K562 (cell line): ENCODE measurements around the gene GHSR. TPM values are rescaled to one million over a fixed set of nuclear protein-coding genes. Genes with fewer than 3 reads are reported as not detected.

Experiments
- ATAC-seq: fragments of 200-7000 bp; cut with Tn5 transposase; 3 replicates; pipeline ENCODE4 v1.9.1; 2020; ENCODE audit warnings: moderate library complexity
- BruUV-seq: library from RNA; stranded (reverse); fragments of 400-500 nt; replicated peaks from 2 replicates; lab custom pipeline; 2021; lab: Mats Ljungman, UMichigan
- CTCF ChIA-PET: fragments of 300-600 bp; formaldehyde crosslinking; extraction: SDS; loops from one replicate; lab custom pipeline; 2021; ENCODE audit warnings: low intra/inter-chr PET ratio; lab: Yijun Ruan, JAX
- POLR2A ChIA-PET: fragments of 300-600, 350-650 bp; sonication (Branson Sonifier 250); formaldehyde crosslinking; extraction: SDS; loops from one replicate; lab custom pipeline; 2021; ENCODE audit warnings: antibody characterized with exemption, inconsistent platforms; lab: Yijun Ruan, JAX
- DNase-seq, 4 experiments: peaks; one replicate each; pipeline versions ENCODE4 v3.0.0 to v3.0.0-alpha.2; 2011 to 2018; ENCODE audit warnings: low spot score in 3 of 4, mixed read lengths in 3 of 4; ENCODE audit errors: extremely low read depth in 1 of 4
- FAIRE-seq: peaks from 2 replicates; lab custom pipeline; 2011; peaks lifted over from hg19 to GRCh38; lab: Jason Lieb, UNC
- H2AFZ ChIP-seq: 2 replicates; pipeline ENCODE4 v1.6.0; 2011; ENCODE audit warnings: low read depth, low read length, control low read depth, inconsistent platforms
- H3K27ac ChIP-seq: fragments of 200-600 bp; 3 replicates; pipeline ENCODE4 v1.8.0; 2011; ENCODE audit warnings: low read depth, mild to moderate bottlenecking, control low read depth, inconsistent platforms, low read length, moderate library complexity, mixed read lengths; ENCODE audit errors: extremely low read depth
- H3K27me3 ChIP-seq, 2 experiments: fragments of 300-600 bp in 1 of 2; 2 replicates in 1 of 2; 3 replicates in 1 of 2; pipeline versions ENCODE4 v1.6.0 to v1.8.0; 2011; ENCODE audit warnings: inconsistent platforms in 2 of 2, low read length in 2 of 2, mild to moderate bottlenecking in 1 of 2, mixed read lengths in 1 of 2, moderate library complexity in 1 of 2; ENCODE audit not compliant: control insufficient read depth in 2 of 2, insufficient read depth in 2 of 2
- H3K36me3 ChIP-seq: fragments of 300-600 bp; 3 replicates; pipeline ENCODE4 v1.8.0; 2011; ENCODE audit warnings: mild to moderate bottlenecking, low read length, inconsistent platforms; ENCODE audit not compliant: control insufficient read depth, insufficient read depth
- H3K4me1 ChIP-seq, 2 experiments: fragments of 200-600 bp in 1 of 2; replicated peaks in 1 of 2; 2 replicates in 1 of 2; 3 replicates in 1 of 2; pipeline versions ENCODE4 v1.5.1 to v1.8.0; 2011; ENCODE audit warnings: inconsistent platforms in 2 of 2, low read length in 2 of 2, mild to moderate bottlenecking in 1 of 2, mixed read lengths in 1 of 2, moderate library complexity in 1 of 2; ENCODE audit not compliant: control insufficient read depth in 2 of 2, insufficient read depth in 2 of 2
- H3K4me2 ChIP-seq: 2 replicates; pipeline ENCODE4 v1.6.1; 2011; ENCODE audit warnings: low read length, control low read depth, inconsistent platforms, mixed read lengths; ENCODE audit not compliant: insufficient read depth
- H3K4me3 ChIP-seq: fragments of 200-600 bp; sonication (generic), shearing (Covaris generic); 2 replicates; pipeline ENCODE4 v1.5.1; 2016; ENCODE audit warnings: control low read depth, inconsistent platforms
- H3K79me2 ChIP-seq: fragments of 200-600 bp; 3 replicates; pipeline ENCODE4 v1.8.0; 2011; ENCODE audit warnings: low read length, inconsistent platforms; ENCODE audit not compliant: control insufficient read depth, insufficient read depth
- H3K9ac ChIP-seq, 2 experiments: 2 replicates each; pipeline versions ENCODE4 v1.6.0 to v1.6.1; 2011; ENCODE audit warnings: low read depth in 2 of 2, low read length in 2 of 2, control low read depth in 1 of 2, inconsistent platforms in 1 of 2, mild to moderate bottlenecking in 1 of 2, mixed read lengths in 1 of 2; ENCODE audit not compliant: insufficient read depth in 1 of 2
- H3K9me1 ChIP-seq: one replicate; pipeline ENCODE4 v1.6.0; 2011; ENCODE audit warnings: inconsistent platforms, mild to moderate bottlenecking, low read length, moderate library complexity; ENCODE audit not compliant: control insufficient read depth, insufficient read depth
- H3K9me3 ChIP-seq: replicated peaks from 2 replicates; pipeline ENCODE4 v1.5.1; 2011; ENCODE audit warnings: low read depth, low read length, inconsistent platforms; ENCODE audit not compliant: control insufficient read depth, insufficient read depth
- H4K20me1 ChIP-seq: replicated peaks from 2 replicates; pipeline ENCODE4 v1.6.1; 2011; ENCODE audit warnings: low read length, inconsistent platforms, mixed read lengths; ENCODE audit not compliant: control insufficient read depth, insufficient read depth
- ATF3 ChIP-seq, 2 experiments: fragments of 450-650 bp in 1 of 2; sonication (generic) in 1 of 2; formaldehyde crosslinking in 1 of 2; IDR thresholded peaks in 1 of 2; conservative IDR thresholded peaks in 1 of 2; 2 replicates each; pipeline versions ENCODE4 v1.6.1 to v1.8.1; 2016 to 2023; ENCODE audit warnings: mild to moderate bottlenecking in 2 of 2, moderate library complexity in 2 of 2, inconsistent platforms in 1 of 2, missing genetic modification reagents in 1 of 2
- BCL6 ChIP-seq: fragments of 250-450 bp; sonication (Bioruptor Pico); IDR thresholded peaks from 2 replicates; pipeline ENCODE4 v1.4.0; 2020
- BDP1 ChIP-seq: IDR thresholded peaks from 3 replicates; pipeline ENCODE4 v1.6.1; 2011; ENCODE audit not compliant: insufficient read length, insufficient read depth
- BRF1 ChIP-seq: IDR thresholded peaks from 3 replicates; pipeline ENCODE4 v1.6.1; 2011; ENCODE audit warnings: borderline replicate concordance, mild to moderate bottlenecking; ENCODE audit not compliant: insufficient read length; ENCODE audit errors: extremely low read depth
- CHD4 ChIP-seq: fragments of 200-600 bp; sonication (generic); IDR thresholded peaks from 3 replicates; pipeline ENCODE4 v1.6.1; 2012; ENCODE audit warnings: low read depth, mild to moderate bottlenecking, mixed read lengths, low read length, inconsistent platforms; ENCODE audit not compliant: insufficient read depth, insufficient replicate concordance, poor library complexity, severe bottlenecking
- HDAC2 ChIP-seq: fragments of 450-650 bp; IDR thresholded peaks from 2 replicates; pipeline ENCODE4 v1.6.1; 2016; ENCODE audit warnings: mild to moderate bottlenecking
- HMGXB4 ChIP-seq: sonication (generic); formaldehyde crosslinking; IDR thresholded peaks from 2 replicates; pipeline ENCODE4 v1.8.1; 2023; ENCODE audit warnings: mild to moderate bottlenecking, missing genetic modification reagents
- KDM2B ChIP-seq: fragments of 250-450 bp; sonication (Bioruptor Pico); IDR thresholded peaks from 2 replicates; pipeline ENCODE4 v1.8.0; 2021; ENCODE audit warnings: mild to moderate bottlenecking, moderate library complexity
- NCOA1 ChIP-seq: fragments of 450-650 bp; IDR thresholded peaks from 2 replicates; pipeline ENCODE4 v1.6.1; 2016; ENCODE audit warnings: low read depth
- POLR2AphosphoS2 ChIP-seq: IDR thresholded peaks from 2 replicates; pipeline ENCODE4 v1.6.1; 2012; ENCODE audit warnings: low read length, improper control_type of control experiment
- PRMT5 ChIP-seq: sonication (generic); formaldehyde crosslinking; IDR thresholded peaks from 2 replicates; pipeline ENCODE4 v1.5.0; 2020; ENCODE audit warnings: missing genetic modification reagents
- RNF2 ChIP-seq: sonication (generic); IDR thresholded peaks from 2 replicates; pipeline ENCODE4 v1.6.1; 2016
- SAFB ChIP-seq: fragments of 200-400 bp; formaldehyde crosslinking; IDR thresholded peaks from 2 replicates; pipeline ENCODE4 v1.6.1; 2017; ENCODE audit warnings: low read depth, low read length, borderline replicate concordance
- XRCC4 ChIP-seq: IDR thresholded peaks from one replicate; pipeline ENCODE4 v1.6.1; 2011; ENCODE audit not compliant: insufficient read depth, insufficient read length; ENCODE audit errors: extremely low read depth
- ZNF239 ChIP-seq: fragments of 250-450 bp; sonication (Bioruptor Pico); IDR thresholded peaks from 2 replicates; pipeline ENCODE4 v1.4.0; 2020; ENCODE audit warnings: mild to moderate bottlenecking
- in situ Hi-C: fragments of 300-500 bp; cut with MboI; formaldehyde crosslinking; loops from 4 replicates; pipeline ENCODE4 v1.15.0; 2018; ENCODE audit warnings: inconsistent platforms, mixed read lengths
- intact Hi-C: fragments of 100-400 bp; cut with micrococcal nuclease; formaldehyde crosslinking; loops from 2 replicates; pipeline ENCODE4 v1.14.2; 2022
- polyA plus RNA-seq, 8 experiments: library from polyadenylated mRNA; depleted of rRNA in 4 of 8; stranded (reverse) in 5 of 8; unstranded in 3 of 8; fragments of >200 nt; fragmentation: Nextera tagmentation in 2 of 8; fragmentation: Illumina TruSeq in 1 of 8; extraction: Ambion mirVana in 2 of 8; extraction: Trizol in 1 of 8; gene quantifications; 2 replicates each; pipeline versions ENCODE4 v1.2.1 to v1.2.3, GENCODE V29; 2011 to 2014; ENCODE audit warnings: inconsistent platforms in 1 of 8, missing spikeins in 1 of 8
- total RNA-seq, 7 experiments: library from RNA; depleted of rRNA in 6 of 7; stranded (reverse); fragments of >200 nt in 6 of 7; fragmentation: Illumina TruSeq in 2 of 7; extraction: Trizol in 2 of 7; gene quantifications; 2 replicates each; pipeline versions ENCODE4 v1.2.1 to v1.2.3, GENCODE V29; 2011 to 2021; ENCODE audit warnings: low replicate concordance in 1 of 7

The GHSR gene
- total and polyA plus RNA-seq, 9 of the 15 experiments (the other 6 are each of a cell fraction or from before 2014, with no cell fraction given), result not detected

GRCh38 chr3:172465281-172465680 lies 17.0 kb upstream of the GHSR start:
- in situ Hi-C loops (no loop called here), intact Hi-C loops (no loop called here)
- Histone ChIP-seq H3K79me2 (no peaks in the 10 kb centered on the region), H3K27ac (no peak overlapping the region), H3K4me3 (no peak overlapping the region), H3K9me1 (no peaks in the 10 kb centered on the region), H3K4me1 (no peaks in the 10 kb centered on the region), H3K9ac (no peak overlapping the region), H4K20me1 (no peaks in the 10 kb centered on the region), H2AFZ (no peak overlapping the region), H3K4me2 (no peak overlapping the region), H3K27me3 (peaks cover 10 to 12% of the 10 kb centered on the region in 2 experiments; a peak in 3 of 5 replicates), H3K36me3 (no peaks in the 10 kb centered on the region), H3K9me3 (no peaks in the 10 kb centered on the region)
- CTCF ChIA-PET, result no interaction called here
- FAIRE-seq (no peak), DNase-seq (no peak), ATAC-seq (no peak)
- BruUV-seq, result no TSS peak
- POLR2A ChIA-PET, result interaction anchor here (0.7 to 1.2 kb wide), 2 partner anchors 9 to 198 kb away, joined by 3 read pairs; no protein-coding TSS in a partner anchor
- TF ChIP-seq CHD4 (no peak), HDAC2 (no peak), HMGXB4 (no peak), NCOA1 (no peak), ZNF239 (no peak), KDM2B (CRISPR knock-in tag) (no peak), BDP1 (no peak), BRF1 (no peak), SAFB (no peak), PRMT5 (CRISPR knock-in tag) (no peak), XRCC4 (no peak), RNF2 (no peak), POLR2AphosphoS2 (no peak), BCL6 (CRISPR knock-in tag) (no peak), ATF3 (IDR thresholded peaks at IDR 0.05) (no peak), ATF3 (CRISPR knock-in tag; conservative IDR thresholded peaks at IDR 0.05) (no peak)
